Lung (tissue), 12 donors: Measurements from ENCODE around the gene SURF6. TPM values are rescaled to one million over a fixed set of nuclear protein-coding genes. Genes with fewer than 3 reads are reported as not detected.

Source experiments
- ATAC-seq: fragments of 200-7000 bp; cut with Tn5 transposase; one replicate; pipeline ENCODE4 v1.9.1; 2020; ENCODE audit warnings: moderate number of reproducible peaks; ENCODE audit not compliant: insufficient read depth, low FRiP score
- DNase-seq, 3 donors: peaks; one replicate each; pipeline ENCODE4 v3.0.0-alpha.2; 2013 to 2017
- H3K27ac ChIP-seq, 2 donors: one replicate each; pipeline ENCODE4 v1.5.1; 2013; ENCODE audit warnings: mild to moderate bottlenecking in 2 of 2, moderate library complexity in 2 of 2, control low read depth in 1 of 2, inconsistent platforms in 1 of 2, low read depth in 1 of 2, low read length in 1 of 2
- H3K27me3 ChIP-seq, 3 donors: one replicate each; pipeline ENCODE4 v1.5.1; 2013; ENCODE audit warnings: low read length in 2 of 3; ENCODE audit not compliant: control insufficient read depth in 3 of 3, insufficient read depth in 3 of 3
- H3K36me3 ChIP-seq, 4 donors: one replicate each; pipeline ENCODE4 v1.5.1; 2013; ENCODE audit warnings: low read length in 4 of 4, mild to moderate bottlenecking in 1 of 4, moderate library complexity in 1 of 4; ENCODE audit not compliant: control insufficient read depth in 4 of 4, insufficient read depth in 4 of 4
- H3K4me1 ChIP-seq, 5 donors: one replicate each; pipeline ENCODE4 v1.5.1; 2013; ENCODE audit warnings: low read length in 5 of 5, mild to moderate bottlenecking in 2 of 5, moderate library complexity in 1 of 5; ENCODE audit not compliant: control insufficient read depth in 5 of 5, insufficient read depth in 5 of 5
- H3K4me3 ChIP-seq: one replicate; pipeline ENCODE4 v1.5.1; 2013; ENCODE audit warnings: mild to moderate bottlenecking, control low read depth, moderate library complexity
- H3K9ac ChIP-seq, 2 donors: one replicate each; pipeline ENCODE4 v1.5.1; 2013; ENCODE audit warnings: low read length in 2 of 2, control low read depth in 1 of 2; ENCODE audit not compliant: insufficient read depth in 1 of 2
- H3K9me3 ChIP-seq, 4 donors: one replicate each; pipeline ENCODE4 v1.5.1; 2013; ENCODE audit warnings: low read length in 3 of 4, mild to moderate bottlenecking in 1 of 4, moderate library complexity in 1 of 4; ENCODE audit not compliant: control insufficient read depth in 4 of 4, insufficient read depth in 3 of 4
- WGBS, 2 donors: extraction: QIAGEN DNeasy Blood & Tissue Kit; methylation state at CpG; one replicate each; pipeline ENCODE4 v1.1.7; 2013; 5-methylcytosine and 5-hydroxymethylcytosine counted together
- polyA plus RNA-seq, 2 donors: library from polyadenylated mRNA; stranded (reverse); fragments of 200-250 nt; gene quantifications; one replicate each; pipeline ENCODE4 v1.2.1, GENCODE V29; 2013
- total RNA-seq, 2 donors: library from RNA; depleted of rRNA in 1 of 2; stranded (reverse); fragments of >200 nt in 1 of 2; gene quantifications; one replicate each; pipeline ENCODE4 v1.2.1, GENCODE V29; 2014 to 2021
- TF ChIP-seq, protein P1 (sequence below): IDR thresholded peaks from 2 replicates; pipeline ENCODE4 v1.5.1; 2012; ENCODE audit warnings: mild to moderate bottlenecking; ENCODE audit errors: control extremely low read depth, extremely low read depth
- donor health status: control.
- donor health status: control.
- donor health status: Bipolar disorder and iron deficiency.
- donor health status: healthy.
- donor health status: DM: yes; HTN: yes; CAD: no.

SURF6 gene
- total and polyA plus RNA-seq, 4 donors: 13.7 to 25.6 (median 23.8) TPM

DNA sequence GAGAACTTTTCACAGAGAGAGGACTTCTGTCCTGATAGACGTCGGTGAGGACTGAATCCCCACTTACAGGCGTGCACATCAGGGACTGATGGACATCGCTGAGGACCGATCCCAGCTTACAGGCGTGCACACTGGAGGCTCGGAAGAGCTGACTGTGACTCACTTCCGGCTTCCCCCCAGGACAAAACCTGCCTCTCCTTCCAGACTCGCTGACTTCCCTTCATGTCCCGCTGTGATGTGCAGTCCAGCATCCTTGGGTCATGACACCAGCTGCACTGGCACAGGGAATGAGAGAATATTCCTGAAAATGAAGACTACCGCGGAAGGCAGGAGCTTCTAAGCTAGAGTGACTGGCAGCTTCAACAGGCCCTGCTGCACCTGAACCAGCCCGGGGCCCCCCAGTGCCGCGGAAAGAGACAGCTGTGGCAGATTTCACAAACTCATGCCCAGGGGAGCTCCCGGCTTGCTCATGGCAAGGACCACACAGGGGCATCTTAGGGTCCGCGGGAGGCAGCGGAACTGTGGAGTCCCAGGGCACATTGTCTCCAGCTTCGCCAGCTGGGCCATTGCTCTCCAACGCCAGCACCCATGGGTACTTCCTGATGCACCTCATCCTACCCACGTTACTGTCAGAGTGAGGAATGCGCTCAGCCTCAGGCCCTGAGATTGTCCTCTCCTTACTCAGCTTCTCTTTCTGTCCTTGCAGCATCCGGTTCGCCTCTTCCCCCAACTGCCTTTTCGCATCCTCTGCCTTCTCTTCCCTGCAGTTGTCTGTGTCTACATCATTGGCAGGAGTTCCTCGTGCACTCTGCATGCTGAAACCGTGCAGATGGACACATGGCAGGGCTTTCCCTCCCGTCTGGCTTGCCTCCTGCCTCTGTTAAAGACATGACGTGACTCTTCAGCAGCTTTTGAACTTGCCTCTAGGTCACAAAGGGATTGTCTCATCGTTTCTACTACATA is 29.5 kb downstream of the SURF6 start:
- WGBS, 2 donors: 76 to 78% methylated on average over 30 to 31 of the region's 31 CpGs
- Histone ChIP-seq H3K4me1 (no peaks in the 10 kb centered on the region), H3K4me3 (no peak overlapping the region), H3K27me3 (peaks cover 0 to 2% (median 0%) of the 10 kb centered on the region in 3 donors), H3K36me3 (no peaks in the 10 kb centered on the region), H3K27ac (no peak overlapping the region), H3K9ac (no peak overlapping the region), H3K9me3 (peaks cover 0 to 2% (median 0%) of the 10 kb centered on the region in 4 donors)
- ATAC-seq (no peak), DNase-seq (peak in 1 of 3 donors; percentile 11)
- TF ChIP-seq, protein P1, sequence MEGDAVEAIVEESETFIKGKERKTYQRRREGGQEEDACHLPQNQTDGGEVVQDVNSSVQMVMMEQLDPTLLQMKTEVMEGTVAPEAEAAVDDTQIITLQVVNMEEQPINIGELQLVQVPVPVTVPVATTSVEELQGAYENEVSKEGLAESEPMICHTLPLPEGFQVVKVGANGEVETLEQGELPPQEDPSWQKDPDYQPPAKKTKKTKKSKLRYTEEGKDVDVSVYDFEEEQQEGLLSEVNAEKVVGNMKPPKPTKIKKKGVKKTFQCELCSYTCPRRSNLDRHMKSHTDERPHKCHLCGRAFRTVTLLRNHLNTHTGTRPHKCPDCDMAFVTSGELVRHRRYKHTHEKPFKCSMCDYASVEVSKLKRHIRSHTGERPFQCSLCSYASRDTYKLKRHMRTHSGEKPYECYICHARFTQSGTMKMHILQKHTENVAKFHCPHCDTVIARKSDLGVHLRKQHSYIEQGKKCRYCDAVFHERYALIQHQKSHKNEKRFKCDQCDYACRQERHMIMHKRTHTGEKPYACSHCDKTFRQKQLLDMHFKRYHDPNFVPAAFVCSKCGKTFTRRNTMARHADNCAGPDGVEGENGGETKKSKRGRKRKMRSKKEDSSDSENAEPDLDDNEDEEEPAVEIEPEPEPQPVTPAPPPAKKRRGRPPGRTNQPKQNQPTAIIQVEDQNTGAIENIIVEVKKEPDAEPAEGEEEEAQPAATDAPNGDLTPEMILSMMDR: no peak

DNA sequence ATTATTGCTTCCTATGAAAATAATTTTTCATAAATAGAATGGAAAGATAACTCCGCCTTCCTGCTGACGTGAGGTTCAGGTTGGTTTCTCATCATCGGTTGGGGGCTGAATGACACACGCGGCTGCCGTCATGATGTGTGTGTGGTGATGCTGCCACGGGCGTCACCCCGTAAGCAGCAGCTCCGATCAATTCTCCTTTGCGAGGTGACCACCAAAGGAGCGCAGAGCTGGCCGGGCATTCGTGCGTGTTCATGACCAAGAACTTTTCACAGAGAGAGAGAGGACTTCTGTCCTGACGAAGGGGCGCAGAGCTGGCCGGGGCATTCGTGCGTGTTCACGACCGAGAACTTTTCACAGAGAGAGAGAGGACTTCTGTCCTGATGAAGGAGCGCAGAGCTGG is 30.3 kb downstream of the SURF6 start:
- Histone ChIP-seq H3K9me3 (peaks cover 0 to 2% (median 0%) of the 10 kb centered on the region in 4 donors), H3K36me3 (no peaks in the 10 kb centered on the region), H3K4me1 (no peaks in the 10 kb centered on the region), H3K27me3 (peaks cover 0 to 2% (median 0%) of the 10 kb centered on the region in 3 donors), H3K4me3 (no peak overlapping the region), H3K27ac (no peak overlapping the region), H3K9ac (no peak overlapping the region)
- 77 to 88% methylated on average over 19 to 23 of the region's 23 CpGs for WGBS, 2 donors
- ATAC-seq: no peak
- TF ChIP-seq, protein P1: no peak
- no peak for DNase-seq

GRCh38 chr9:133304477-133305377 is 31.3 kb downstream of the SURF6 start:
- H3K36me3 ChIP-seq: no peaks in the 10 kb centered on the region
- no peak overlapping the region for H3K27ac ChIP-seq
- peaks cover 0 to 2% (median 0%) of the 10 kb centered on the region in 3 donors for H3K27me3 ChIP-seq
- H3K9me3 ChIP-seq: no peaks in the 10 kb centered on the region
- no peak overlapping the region for H3K4me3 ChIP-seq
- TF ChIP-seq, protein P1: no peak
- no peak overlapping the region for H3K9ac ChIP-seq
- no peak for DNase-seq
- peaks cover 0 to 2% (median 0%) of the 10 kb centered on the region in 5 donors for H3K4me1 ChIP-seq
- WGBS, 2 donors: 85 to 92% methylated on average over 38 of the region's 38 CpGs
- no peak for ATAC-seq
